Heart right ventricle (tissue), 16 donors: ENCODE measurements around the gene CISTR. TPM values are rescaled to one million over a fixed set of nuclear protein-coding genes. Genes with fewer than 3 reads are reported as not detected.

ENCODE experiments used
- ATAC-seq, 8 donors: fragments of 200-7000 bp; cut with Tn5 transposase; one replicate each; pipeline ENCODE4 v1.9.1; 2020; ENCODE audit warnings: mild to moderate bottlenecking in 8 of 8, moderate library complexity in 8 of 8, moderate number of reproducible peaks in 1 of 8
- DNase-seq, 2 donors: peaks; one replicate each; pipeline ENCODE4 v3.0.0-alpha.2; 2020
- H3K27ac ChIP-seq, 10 donors: fragments of 200-600 bp; sonication (generic) in 2 of 10; one replicate each; pipeline versions ENCODE4 v1.5.0 to v1.8.0; 2020 to 2022; ENCODE audit warnings: mild to moderate bottlenecking in 3 of 10
- H3K27me3 ChIP-seq, 7 donors: fragments of 200-600 bp; one replicate each; pipeline ENCODE4 v1.8.0; 2021 to 2022; ENCODE audit warnings: mild to moderate bottlenecking in 2 of 7
- H3K36me3 ChIP-seq, 9 donors: fragments of 200-600 bp; sonication (generic) in 1 of 9; one replicate each; pipeline versions ENCODE4 v1.5.0 to v1.8.0; 2020 to 2022; ENCODE audit warnings: mild to moderate bottlenecking in 2 of 9
- H3K4me1 ChIP-seq, 9 donors: fragments of 200-600 bp; sonication (generic) in 1 of 9; one replicate each; pipeline versions ENCODE4 v1.5.0 to v1.8.0; 2020 to 2022; ENCODE audit warnings: mild to moderate bottlenecking in 4 of 9
- H3K4me3 ChIP-seq, 10 donors: fragments of 200-600 bp; sonication (generic) in 2 of 10; one replicate each; pipeline versions ENCODE4 v1.5.0 to v1.8.0; 2020 to 2022; ENCODE audit warnings: mild to moderate bottlenecking in 7 of 10, moderate library complexity in 2 of 10
- H3K9me3 ChIP-seq, 11 donors: fragments of 200-600 bp in 10 of 11; sonication (generic) in 2 of 11; one replicate each; pipeline versions ENCODE4 v1.5.0 to v1.8.0; 2013 to 2022; ENCODE audit warnings: mild to moderate bottlenecking in 2 of 11, control low read depth in 1 of 11, moderate library complexity in 1 of 11
- WGBS, 2 donors: extraction: QIAGEN DNeasy Blood & Tissue Kit; methylation state at CpG; one replicate each; pipeline ENCODE4 v1.1.7; 2013; ENCODE audit warnings: inconsistent platforms in 1 of 2; 5-methylcytosine and 5-hydroxymethylcytosine counted together
- intact Hi-C, 10 donors: fragments of 100-400 bp; cut with DNase I; formaldehyde crosslinking; loops; one replicate each; pipeline versions ENCODE4 v1.11.1 to v1.14.2; 2022
- polyA plus RNA-seq, 2 donors: library from polyadenylated mRNA; stranded (reverse); fragments of 200-250 nt; gene quantifications; one replicate each; pipeline ENCODE4 v1.2.3, GENCODE V29; 2013
- total RNA-seq, 10 donors: library from RNA; stranded (reverse); fragmentation: NEBNext Ultra II Directional in 3 of 10; extraction: Animal tissue kit (Norgen Biotek cat#: 25700) in 3 of 10; gene quantifications; one replicate each; pipeline versions ENCODE4 v1.2.1 to v1.2.4, GENCODE V29; 2021 to 2023
- TF ChIP-seq, protein P1 (sequence below), 9 donors: fragments of 200-600 bp; sonication (generic) in 2 of 9; IDR thresholded peaks; one replicate each; pipeline versions ENCODE4 v1.5.0 to v1.8.0; 2021 to 2022; ENCODE audit warnings: antibody characterized with exemption in 9 of 9, mild to moderate bottlenecking in 5 of 9, moderate library complexity in 1 of 9
- donor health status: Arrhythmogenic right ventricular cardiomyopathy.
- donor health status: ischemic (EF 13 %, LVEDD 7.1; RV severe dilation, severe dysfunction).
- donor health status: healthy with polysubstance abuse.
- donor health status: DM: no; HTN: yes; CAD: no.
- donor health status: DM: no; HTN: no; CAD: no.
- donor health status: ischemic (EF 25% LVEDD 6.9; RV normal size, moderate dysfunction).
- donor health status: ischemic (EF 25% LVEDD 5.7; RV mildly dilated, moderate dysfunction).
- donor health status: healthy.
- donor health status: DM: yes; HTN: yes; CAD: no.
- donor health status: Ischemic cardiomyopathy.
- donor health status: ischemic (EF 35%, LVEDD 5.7; RV mildly dilated, moderate dysfunction).
- donor health status: nonischemic (EF 11% LVEDD 7.7; RV severe dilation, severe dysfunction).
- donor health status: DM: yes; HTN: yes; CAD: no.
- donor health status: PGD.
- donor health status: ischemic (EF 29% LVEDD 5.4; RV normal size, mild dysfunction).
- donor health status: nonischemic (EF 23%, LVEDD 6.1; RV moderate dilation, normal function).

Gene CISTR
- total and polyA plus RNA-seq, 12 donors, result 0.16 to 3.6 (median 2.6) TPM; not detected in 1

DNA sequence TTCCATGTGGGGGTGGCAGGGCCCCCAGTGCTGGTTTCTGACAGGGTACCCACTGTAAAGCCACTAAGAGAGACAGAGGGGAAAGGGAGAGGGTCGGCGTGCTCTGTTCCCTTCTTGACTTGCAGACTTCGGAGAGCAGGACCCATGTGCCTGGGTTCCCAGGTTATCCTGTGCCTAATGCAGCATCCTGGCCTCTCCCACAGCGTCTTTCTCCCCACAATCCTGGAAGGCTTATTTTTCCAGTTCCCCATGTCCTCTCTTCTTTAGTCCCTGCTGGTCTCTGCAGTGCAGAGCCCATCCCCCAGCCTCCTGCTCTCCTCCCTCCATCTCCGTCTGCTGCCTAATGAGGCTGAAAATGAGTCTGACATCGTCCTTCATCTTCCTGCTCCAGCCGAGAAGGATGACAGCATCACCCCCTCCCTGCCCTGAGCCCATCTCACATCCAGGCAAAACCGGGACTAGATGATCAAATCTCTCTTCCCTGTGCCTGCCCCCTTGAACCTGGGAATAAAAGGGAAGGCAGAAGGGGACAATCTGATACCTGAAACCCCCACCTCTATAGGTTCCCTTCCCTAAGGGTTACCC, 39.6 kb downstream of the CISTR start:
- Histone ChIP-seq H3K27me3 (peaks cover 0 to 8% (median 0%) of the 10 kb centered on the region in 7 donors), H3K4me3 (no peak overlapping the region), H3K9me3 (no peaks in the 10 kb centered on the region), H3K27ac (no peak overlapping the region), H3K36me3 (peaks cover 0 to 66% (median 43%) of the 10 kb centered on the region in 9 donors), H3K4me1 (peaks cover 0 to 6% (median 0%) of the 10 kb centered on the region in 9 donors)
- TF ChIP-seq, protein P1, sequence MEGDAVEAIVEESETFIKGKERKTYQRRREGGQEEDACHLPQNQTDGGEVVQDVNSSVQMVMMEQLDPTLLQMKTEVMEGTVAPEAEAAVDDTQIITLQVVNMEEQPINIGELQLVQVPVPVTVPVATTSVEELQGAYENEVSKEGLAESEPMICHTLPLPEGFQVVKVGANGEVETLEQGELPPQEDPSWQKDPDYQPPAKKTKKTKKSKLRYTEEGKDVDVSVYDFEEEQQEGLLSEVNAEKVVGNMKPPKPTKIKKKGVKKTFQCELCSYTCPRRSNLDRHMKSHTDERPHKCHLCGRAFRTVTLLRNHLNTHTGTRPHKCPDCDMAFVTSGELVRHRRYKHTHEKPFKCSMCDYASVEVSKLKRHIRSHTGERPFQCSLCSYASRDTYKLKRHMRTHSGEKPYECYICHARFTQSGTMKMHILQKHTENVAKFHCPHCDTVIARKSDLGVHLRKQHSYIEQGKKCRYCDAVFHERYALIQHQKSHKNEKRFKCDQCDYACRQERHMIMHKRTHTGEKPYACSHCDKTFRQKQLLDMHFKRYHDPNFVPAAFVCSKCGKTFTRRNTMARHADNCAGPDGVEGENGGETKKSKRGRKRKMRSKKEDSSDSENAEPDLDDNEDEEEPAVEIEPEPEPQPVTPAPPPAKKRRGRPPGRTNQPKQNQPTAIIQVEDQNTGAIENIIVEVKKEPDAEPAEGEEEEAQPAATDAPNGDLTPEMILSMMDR (IDR thresholded peaks at IDR 0.05), result no peak
- WGBS, 2 donors, result 73 to 81% methylated on average over 8 of the region's 8 CpGs
- intact Hi-C loops, result no loop called here
- DNase-seq, result no peak
- no peak for ATAC-seq

DNA sequence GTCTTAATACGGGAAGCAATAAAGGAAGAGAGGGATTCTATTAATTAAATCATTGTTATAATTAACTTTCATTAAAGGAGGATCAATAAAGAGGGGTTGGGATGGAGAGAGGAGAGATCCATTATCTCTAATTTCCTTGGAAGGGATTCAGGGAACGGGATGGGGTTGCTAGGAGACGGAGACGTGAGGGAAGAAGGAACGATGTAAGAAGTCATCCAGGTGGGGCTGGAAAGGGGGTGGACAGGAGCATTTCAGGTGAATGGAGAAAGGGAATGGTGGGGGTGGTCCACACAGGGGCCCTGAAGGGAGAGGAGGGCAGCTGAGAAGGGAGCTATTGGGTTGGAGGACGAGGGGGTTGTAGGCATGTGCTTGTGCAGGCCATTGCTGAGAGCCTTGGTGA, 41.7 kb downstream of the CISTR start:
- intact Hi-C loops, result no loop called here
- 44 to 55% methylated on average over 6 of the region's 6 CpGs for WGBS, 2 donors
- Histone ChIP-seq H3K27ac (no peak overlapping the region), H3K4me3 (no peak overlapping the region), H3K9me3 (no peaks in the 10 kb centered on the region), H3K27me3 (peaks cover 0 to 23% (median 12%) of the 10 kb centered on the region in 7 donors), H3K36me3 (peaks cover 0 to 46% (median 26%) of the 10 kb centered on the region in 9 donors), H3K4me1 (no peaks in the 10 kb centered on the region)
- ATAC-seq, result no peak
- TF ChIP-seq, protein P1 (IDR thresholded peaks at IDR 0.05), result no peak
- no peak for DNase-seq

DNA sequence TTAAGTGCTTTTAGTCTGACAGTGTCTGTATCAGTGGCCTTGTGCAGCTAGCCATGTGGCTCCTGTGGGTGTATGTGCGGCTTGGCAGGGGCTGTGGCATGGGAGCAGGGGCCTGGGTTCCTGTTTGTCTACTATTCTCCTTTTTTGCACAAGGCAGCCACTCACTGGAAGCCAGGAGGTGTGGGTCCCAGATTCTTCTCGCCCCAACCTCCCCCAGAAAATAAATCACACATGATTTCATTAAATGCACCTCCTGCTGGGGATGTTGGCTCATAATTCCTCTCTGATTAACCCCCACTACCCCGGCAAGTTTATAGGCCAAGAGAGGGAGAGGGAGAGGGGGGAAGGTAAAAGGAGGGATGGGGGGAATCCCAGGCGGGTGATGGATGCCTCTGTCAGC, 42.1 kb downstream of the CISTR start:
- no peak overlapping the region for H3K4me3 ChIP-seq
- peaks cover 0 to 27% (median 15%) of the 10 kb centered on the region in 7 donors for H3K27me3 ChIP-seq
- H3K4me1 ChIP-seq, result no peaks in the 10 kb centered on the region
- H3K9me3 ChIP-seq, result no peaks in the 10 kb centered on the region
- TF ChIP-seq, protein P1 (IDR thresholded peaks at IDR 0.05), result no peak
- DNase-seq (no peak), ATAC-seq (no peak)
- WGBS, 2 donors, result 58 to 69% methylated on average over 4 of the region's 4 CpGs
- no peak overlapping the region for H3K27ac ChIP-seq
- peaks cover 0 to 42% (median 22%) of the 10 kb centered on the region in 9 donors for H3K36me3 ChIP-seq
- intact Hi-C loops, result loop anchor here in 1 of 10 donors (10.0 kb wide), 1 partner anchor 495 kb away; no protein-coding TSS in a partner anchor

DNA sequence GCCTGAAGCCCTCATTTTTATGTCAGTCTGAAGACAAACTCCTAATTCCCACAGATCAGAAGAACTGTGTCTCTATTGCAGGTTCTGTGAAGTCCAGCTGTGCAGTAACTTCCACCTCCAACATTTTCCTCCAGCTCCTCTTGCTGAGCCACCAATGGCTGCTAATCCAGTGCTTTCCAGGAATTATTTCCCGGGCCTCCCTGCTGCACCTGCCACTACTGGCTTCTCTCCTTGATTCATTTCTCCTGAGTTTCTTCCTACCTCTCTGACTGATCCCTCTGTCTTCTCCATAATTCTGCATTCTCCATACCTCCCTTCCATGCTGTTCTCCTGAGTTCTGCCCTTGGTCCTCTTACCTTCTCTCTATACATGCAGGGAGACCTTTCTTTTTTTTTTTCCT, 45.7 kb downstream of the CISTR start:
- no peak for ATAC-seq
- no peak overlapping the region for H3K27ac ChIP-seq

More for the DNA sequence above, 45.7 kb downstream of the CISTR start:
- H3K4me3 ChIP-seq, result no peak overlapping the region
- H3K27me3 ChIP-seq, result peaks cover 0 to 60% (median 38%) of the 10 kb centered on the region in 7 donors
- TF ChIP-seq, protein P1 (IDR thresholded peaks at IDR 0.05), result no peak
- 65 to 80% methylated on average over 1 of the region's 1 CpG for WGBS, 2 donors
- H3K9me3 ChIP-seq, result no peaks in the 10 kb centered on the region
- H3K4me1 ChIP-seq, result peaks cover 0 to 5% (median 0%) of the 10 kb centered on the region in 9 donors
- DNase-seq, result no peak
- intact Hi-C loops, result loop anchor here in 1 of 10 donors (10.0 kb wide), 1 partner anchor 499 kb away; no protein-coding TSS in a partner anchor
- H3K36me3 ChIP-seq, result peaks cover 0 to 6% (median 0%) of the 10 kb centered on the region in 9 donors
